DLD1 (cell line): Measurements from ENCODE around the gene EGFLAM.

Experiments used
- in situ Hi-C: cut with HindIII; loops from 2 replicates; pipeline ENCODE4 v1.10.0; 2017; ENCODE audit warnings: low sequenced_read_pairs

The EGFLAM gene

GRCh38 chr5:38370358-38371100, 112.2 kb downstream of the EGFLAM start:
- in situ Hi-C loops, result no loop called here

- in situ Hi-C loops, result no loop called here
Observed at GRCh38 chr5:38371596-38371995, 113.2 kb downstream of the EGFLAM start.

- in situ Hi-C loops, result no loop called here
Observed at GRCh38 chr5:38373743-38374142, 115.4 kb downstream of the EGFLAM start.

GRCh38 chr5:38375423-38375822, 117.1 kb downstream of the EGFLAM start:
- in situ Hi-C loops, result loop anchor here (5.0 kb wide), 1 partner anchor 53 kb away; no protein-coding TSS in a partner anchor

- in situ Hi-C loops, result loop anchor here (5.0 kb wide), 1 partner anchor 54 kb away; no protein-coding TSS in a partner anchor
Observed at GRCh38 chr5:38376404-38376803, 118.0 kb downstream of the EGFLAM start.

- in situ Hi-C loops, result loop anchor here (5.0 kb wide), 1 partner anchor 56 kb away; no protein-coding TSS in a partner anchor
Observed at GRCh38 chr5:38378579-38378978, 120.2 kb downstream of the EGFLAM start.

- in situ Hi-C loops, result loop anchor here (5.0 kb wide), 1 partner anchor 57 kb away; no protein-coding TSS in a partner anchor
Observed at GRCh38 chr5:38379350-38379937, 121.1 kb downstream of the EGFLAM start.

GRCh38 chr5:38380537-38380936, 122.2 kb downstream of the EGFLAM start:
- in situ Hi-C loops, result no loop called here

- in situ Hi-C loops, result no loop called here
Observed at GRCh38 chr5:38381361-38381760, 123.0 kb downstream of the EGFLAM start.

- in situ Hi-C loops, result no loop called here
Observed at GRCh38 chr5:38382898-38383297, 124.5 kb downstream of the EGFLAM start.

- in situ Hi-C loops, result no loop called here
Observed at GRCh38 chr5:38383701-38384100, 125.3 kb downstream of the EGFLAM start.

GRCh38 chr5:38384396-38384795, 126.0 kb downstream of the EGFLAM start:
- in situ Hi-C loops, result no loop called here

GRCh38 chr5:38387161-38387560, 128.8 kb downstream of the EGFLAM start:
- in situ Hi-C loops, result no loop called here

- in situ Hi-C loops, result no loop called here
Observed at GRCh38 chr5:38393636-38394035, 135.3 kb downstream of the EGFLAM start.

GRCh38 chr5:38396766-38397165, 138.4 kb downstream of the EGFLAM start:
- in situ Hi-C loops, result no loop called here

GRCh38 chr5:38400365-38400764, 142.0 kb downstream of the EGFLAM start:
- in situ Hi-C loops, result no loop called here

- in situ Hi-C loops, result no loop called here
Observed at GRCh38 chr5:38401145-38401544, 142.8 kb downstream of the EGFLAM start.

- in situ Hi-C loops, result no loop called here
Observed at GRCh38 chr5:38403406-38403805, 145.0 kb downstream of the EGFLAM start.

GRCh38 chr5:38403877-38404635, 145.7 kb downstream of the EGFLAM start:
- in situ Hi-C loops, result no loop called here

- in situ Hi-C loops, result no loop called here
Observed at GRCh38 chr5:38404667-38405276, 146.4 kb downstream of the EGFLAM start.
